GM12892 (cell line): Measurements from ENCODE around the gene IDUA.

Experiments used
- DNase-seq: peaks from one replicate; pipeline ENCODE4 v3.0.0; 2011; ENCODE audit not compliant: insufficient read length
- FAIRE-seq: peaks from 2 replicates; lab custom pipeline; 2011; peaks lifted over from hg19 to GRCh38; lab: Jason Lieb, UNC
- POLR2A ChIP-seq: IDR thresholded peaks from 2 replicates; pipeline ENCODE4 v1.6.1; 2011; ENCODE audit warnings: low read depth, low read length, control low read depth
- POLR2AphosphoS5 ChIP-seq: IDR thresholded peaks from 2 replicates; pipeline ENCODE4 v1.6.1; 2011; ENCODE audit warnings: low read depth, low read length, control low read depth
- TAF1 ChIP-seq: IDR thresholded peaks from 2 replicates; pipeline ENCODE4 v1.6.1; 2011; ENCODE audit warnings: low read depth, mild to moderate bottlenecking, control low read depth, low read length, borderline replicate concordance

IDUA gene

GRCh38 chr4:957581-958313, 29.1 kb upstream of the IDUA start:
- FAIRE-seq (no peak), DNase-seq (peak; percentile 19)
- TF ChIP-seq POLR2AphosphoS5 (no peak), TAF1 (no peak), POLR2A (no peak)

DNA sequence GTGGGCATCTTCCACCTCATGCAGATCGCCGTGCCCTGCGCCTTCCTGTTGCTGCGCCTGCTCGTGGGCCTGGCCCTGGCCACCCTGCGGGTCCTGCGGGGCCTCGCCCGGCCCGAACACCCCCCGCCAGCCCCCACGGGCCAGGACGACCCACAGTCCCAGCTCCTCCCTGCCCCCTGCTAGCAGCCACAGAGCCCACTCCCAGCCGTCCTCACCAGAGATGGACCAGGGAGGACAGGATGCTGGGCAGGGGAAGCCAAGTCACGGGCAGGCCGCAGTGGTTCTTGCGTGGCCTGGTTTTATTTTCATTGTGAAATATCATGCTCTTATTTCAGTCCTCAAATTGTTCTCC, 28.6 kb upstream of the IDUA start:
- peak; percentile 8 for DNase-seq
- no peak for FAIRE-seq

DNA sequence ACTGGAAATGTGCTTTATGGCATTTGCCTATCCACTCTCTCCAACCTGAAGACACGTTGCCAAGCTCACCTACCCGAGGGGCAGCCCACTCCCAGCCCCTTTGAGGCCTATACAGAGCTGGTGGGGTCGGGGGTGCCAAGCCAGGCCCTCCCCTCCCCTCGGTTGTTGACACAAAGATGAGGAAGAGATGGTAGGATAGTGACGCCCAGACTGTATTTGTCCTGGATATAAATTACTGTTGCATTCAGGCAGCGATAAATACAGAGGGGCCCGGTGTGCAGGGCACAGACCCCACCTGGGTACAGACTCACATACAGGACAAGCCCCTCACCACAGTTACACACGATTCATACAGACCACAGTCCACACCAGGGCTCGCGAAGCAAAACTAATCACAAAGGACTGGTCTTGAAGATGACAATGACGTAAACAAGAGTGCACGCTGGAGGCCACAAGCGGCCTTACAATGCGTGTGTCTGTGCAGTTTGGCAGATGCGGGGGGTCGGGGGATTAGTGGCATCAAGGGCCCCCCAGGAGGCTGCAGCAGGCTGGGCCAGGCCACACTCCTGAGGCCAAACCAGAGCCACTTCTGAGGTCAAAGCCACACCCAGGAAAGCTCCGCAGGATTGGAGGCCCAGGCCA, 28.0 kb upstream of the IDUA start:
- no peak for FAIRE-seq
- DNase-seq, result no peak
- TF ChIP-seq TAF1 (no peak), POLR2A (no peak), POLR2AphosphoS5 (no peak)

More for the DNA sequence above, 28.6 kb upstream of the IDUA start:
- TF ChIP-seq TAF1, result no peak

DNA sequence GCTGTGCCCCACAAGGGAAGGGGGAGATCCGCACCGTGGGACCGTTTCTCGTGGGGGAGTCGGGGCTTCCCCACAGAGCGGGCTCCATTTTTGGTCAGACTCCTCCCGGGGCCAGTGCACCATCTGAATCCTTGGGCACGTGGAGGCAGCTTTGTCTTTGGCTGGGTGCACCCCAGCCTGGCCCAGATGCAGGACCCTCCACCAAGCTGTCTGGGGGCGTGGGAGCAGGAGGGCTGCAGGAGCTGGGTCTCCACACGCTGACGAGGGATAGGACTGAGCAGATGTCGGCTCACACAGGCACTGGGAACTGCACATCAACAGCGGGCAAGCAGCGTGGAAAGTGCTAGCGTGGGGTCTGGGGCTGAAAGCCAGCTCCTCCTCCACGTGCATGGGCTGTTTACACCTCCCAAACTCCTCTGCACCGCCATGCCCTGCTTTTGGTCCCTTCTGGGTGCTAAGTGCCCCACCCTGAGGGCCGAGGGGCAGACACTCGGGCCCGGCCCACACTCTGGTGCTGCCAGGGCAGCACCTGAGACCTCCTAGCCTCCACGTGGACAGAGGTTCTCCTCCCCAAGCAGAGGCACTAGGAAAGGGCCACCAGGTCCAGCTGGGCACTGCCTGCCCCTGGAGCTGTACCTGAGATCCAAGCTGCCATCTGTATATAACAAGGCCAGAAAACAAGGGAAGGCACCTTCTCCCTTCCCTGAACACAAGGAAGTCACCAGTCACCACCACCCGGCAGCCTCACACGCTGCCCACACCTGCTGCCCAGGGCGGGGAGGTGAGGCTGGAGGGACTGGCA, 27.3 kb upstream of the IDUA start:
- TF ChIP-seq TAF1 (no peak), POLR2AphosphoS5 (no peak), POLR2A (no peak)
- no peak for FAIRE-seq
- no peak for DNase-seq

- DNase-seq, result no peak
- TF ChIP-seq TAF1 (no peak), POLR2AphosphoS5 (no peak), POLR2A (no peak)
- FAIRE-seq, result no peak
These were observed 26.7 kb upstream of the IDUA start for GRCh38 chr4:960140-960635.

GRCh38 chr4:960636-961350, 26.1 kb upstream of the IDUA start:
- TF ChIP-seq TAF1, result no peak
- no peak for TF ChIP-seq POLR2AphosphoS5
- TF ChIP-seq POLR2A, result no peak
- no peak for FAIRE-seq
- DNase-seq, result no peak

GRCh38 chr4:961351-962230, 25.3 kb upstream of the IDUA start:
- no peak for FAIRE-seq

GRCh38 chr4:962231-963208, 24.3 kb upstream of the IDUA start:
- no peak for DNase-seq
- FAIRE-seq, result no peak
- no peak for TF ChIP-seq TAF1
- no peak for TF ChIP-seq POLR2A
- TF ChIP-seq POLR2AphosphoS5, result no peak

More at GRCh38 chr4:961351-962230, 25.3 kb upstream of the IDUA start:
- no peak for TF ChIP-seq POLR2A
- no peak for TF ChIP-seq POLR2AphosphoS5
- no peak for TF ChIP-seq TAF1
- no peak for DNase-seq

GRCh38 chr4:963276-964225, 23.3 kb upstream of the IDUA start:
- DNase-seq (no peak), FAIRE-seq (no peak)
- no peak for TF ChIP-seq POLR2AphosphoS5
- TF ChIP-seq POLR2A, result no peak
- TF ChIP-seq TAF1, result no peak
